Chondrocyte (in vitro differentiated cells): ENCODE data around the gene CFTR. TPM values are rescaled to one million over a fixed set of nuclear protein-coding genes. Genes with fewer than 3 reads are reported as not detected.
"Not testable (repeated sequence)": the region's sequence is repeated elsewhere in the genome, so short reads cannot be mapped to it uniquely, and the experiment has no call there.

Experiments
- DNase-seq: peaks from one replicate; pipeline ENCODE4 v3.0.0; 2021; ENCODE audit warnings: mixed read lengths, low spot score
- H3K27ac Mint-ChIP-seq: one replicate; pipeline ENCODE4 v1.8.0; 2021; ENCODE audit warnings: mild to moderate bottlenecking, moderate library complexity, mixed read lengths; ENCODE audit not compliant: unreplicated experiment
- H3K27me3 Mint-ChIP-seq: 2 replicates; pipeline ENCODE4 v1.8.0; 2021; ENCODE audit warnings: low read depth, mixed read lengths
- H3K36me3 Mint-ChIP-seq: 2 replicates; pipeline ENCODE4 v1.8.0; 2021; ENCODE audit warnings: low read depth, mixed read lengths
- H3K4me1 Mint-ChIP-seq: 2 replicates; pipeline ENCODE4 v1.8.0; 2021; ENCODE audit warnings: low read depth, mild to moderate bottlenecking, mixed read lengths
- H3K4me3 Mint-ChIP-seq: one replicate; pipeline ENCODE4 v1.8.0; 2021; ENCODE audit warnings: mild to moderate bottlenecking, moderate library complexity, mixed read lengths; ENCODE audit not compliant: unreplicated experiment
- H3K9me3 Mint-ChIP-seq: 2 replicates; pipeline ENCODE4 v1.8.0; 2021; ENCODE audit warnings: low read depth, mixed read lengths
- total RNA-seq: library from RNA; stranded (reverse); gene quantifications from 3 replicates; pipeline ENCODE4 v1.2.1, GENCODE V29; 2021
- TF ChIP-seq, protein P1 (sequence below): fragments of 200-600 bp; sonication (generic); IDR thresholded peaks from 2 replicates; pipeline ENCODE4 v1.5.0; 2021; ENCODE audit warnings: antibody characterized with exemption, mild to moderate bottlenecking, moderate library complexity

The CFTR gene
- total RNA-seq, 1 donor from 2014 or later, result not detected

GRCh38 chr7:117493460-117493859 lies 13.6 kb downstream of the CFTR start:
- Mint-ChIP-seq H3K4me1 (no peaks in the 10 kb centered on the region), H3K4me3 (no peak overlapping the region), H3K9me3 (no peaks in the 10 kb centered on the region), H3K27ac (no peak overlapping the region), H3K36me3 (no peaks in the 10 kb centered on the region), H3K27me3 (peaks cover 10% of the 10 kb centered on the region)
- DNase-seq, result no peak
- TF ChIP-seq, protein P1, sequence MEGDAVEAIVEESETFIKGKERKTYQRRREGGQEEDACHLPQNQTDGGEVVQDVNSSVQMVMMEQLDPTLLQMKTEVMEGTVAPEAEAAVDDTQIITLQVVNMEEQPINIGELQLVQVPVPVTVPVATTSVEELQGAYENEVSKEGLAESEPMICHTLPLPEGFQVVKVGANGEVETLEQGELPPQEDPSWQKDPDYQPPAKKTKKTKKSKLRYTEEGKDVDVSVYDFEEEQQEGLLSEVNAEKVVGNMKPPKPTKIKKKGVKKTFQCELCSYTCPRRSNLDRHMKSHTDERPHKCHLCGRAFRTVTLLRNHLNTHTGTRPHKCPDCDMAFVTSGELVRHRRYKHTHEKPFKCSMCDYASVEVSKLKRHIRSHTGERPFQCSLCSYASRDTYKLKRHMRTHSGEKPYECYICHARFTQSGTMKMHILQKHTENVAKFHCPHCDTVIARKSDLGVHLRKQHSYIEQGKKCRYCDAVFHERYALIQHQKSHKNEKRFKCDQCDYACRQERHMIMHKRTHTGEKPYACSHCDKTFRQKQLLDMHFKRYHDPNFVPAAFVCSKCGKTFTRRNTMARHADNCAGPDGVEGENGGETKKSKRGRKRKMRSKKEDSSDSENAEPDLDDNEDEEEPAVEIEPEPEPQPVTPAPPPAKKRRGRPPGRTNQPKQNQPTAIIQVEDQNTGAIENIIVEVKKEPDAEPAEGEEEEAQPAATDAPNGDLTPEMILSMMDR, result no peak

DNA sequence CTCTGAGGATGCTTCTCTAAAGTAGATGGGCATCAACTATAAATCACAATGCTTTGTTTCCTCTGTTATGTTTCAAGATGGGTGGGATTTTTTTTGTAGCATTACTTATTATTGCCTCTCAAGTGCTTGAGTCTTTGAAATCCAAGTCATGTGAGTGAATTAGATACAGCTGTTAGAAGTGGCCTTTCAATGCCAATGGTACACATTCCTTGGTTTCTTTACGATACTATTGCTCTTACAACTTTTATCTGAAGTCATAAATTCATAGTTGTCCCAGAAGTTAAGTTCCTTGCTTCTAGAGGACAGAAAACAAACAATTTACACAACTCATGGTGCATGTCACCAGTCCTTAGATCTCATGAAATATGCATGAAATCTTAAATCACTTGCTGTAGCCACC lies 15.5 kb downstream of the CFTR start:
- DNase-seq, result no peak
- TF ChIP-seq, protein P1, result no peak
- Mint-ChIP-seq H3K9me3 (no peaks in the 10 kb centered on the region), H3K27ac (no peak overlapping the region), H3K4me3 (no peak overlapping the region), H3K36me3 (no peaks in the 10 kb centered on the region), H3K27me3 (peaks cover 12% of the 10 kb centered on the region), H3K4me1 (no peaks in the 10 kb centered on the region)

DNA sequence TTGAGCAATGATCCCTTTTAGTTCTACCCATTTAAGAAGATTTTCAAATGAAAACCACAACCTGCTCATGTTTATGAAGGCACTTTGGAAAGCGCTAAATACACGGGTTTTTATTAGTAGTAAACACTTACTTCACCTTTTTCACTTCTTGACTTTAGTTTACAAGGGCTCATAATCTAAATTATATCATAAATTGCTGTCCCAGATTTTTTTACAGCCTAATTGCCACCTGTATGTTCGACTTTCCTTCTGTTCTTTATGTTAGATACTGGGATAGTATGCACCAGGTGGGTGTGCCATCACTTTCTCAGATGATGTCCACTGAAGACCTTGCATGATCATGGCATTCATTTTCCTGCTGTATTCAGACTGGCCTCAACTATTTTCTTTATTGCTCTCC lies 22.5 kb downstream of the CFTR start:
- Mint-ChIP-seq H3K36me3 (no peaks in the 10 kb centered on the region), H3K27ac (no peak overlapping the region), H3K4me1 (no peaks in the 10 kb centered on the region), H3K9me3 (no peaks in the 10 kb centered on the region), H3K27me3 (peaks cover 14% of the 10 kb centered on the region), H3K4me3 (no peak overlapping the region)
- DNase-seq, result no peak
- TF ChIP-seq, protein P1, result no peak

GRCh38 chr7:117505238-117505637 lies 25.4 kb downstream of the CFTR start:
- Mint-ChIP-seq H3K36me3 (no peaks in the 10 kb centered on the region), H3K4me1 (no peaks in the 10 kb centered on the region), H3K9me3 (no peaks in the 10 kb centered on the region), H3K27ac (no peak overlapping the region), H3K27me3 (peaks cover 10% of the 10 kb centered on the region), H3K4me3 (no peak overlapping the region)
- TF ChIP-seq, protein P1, result no peak
- no peak for DNase-seq

DNA sequence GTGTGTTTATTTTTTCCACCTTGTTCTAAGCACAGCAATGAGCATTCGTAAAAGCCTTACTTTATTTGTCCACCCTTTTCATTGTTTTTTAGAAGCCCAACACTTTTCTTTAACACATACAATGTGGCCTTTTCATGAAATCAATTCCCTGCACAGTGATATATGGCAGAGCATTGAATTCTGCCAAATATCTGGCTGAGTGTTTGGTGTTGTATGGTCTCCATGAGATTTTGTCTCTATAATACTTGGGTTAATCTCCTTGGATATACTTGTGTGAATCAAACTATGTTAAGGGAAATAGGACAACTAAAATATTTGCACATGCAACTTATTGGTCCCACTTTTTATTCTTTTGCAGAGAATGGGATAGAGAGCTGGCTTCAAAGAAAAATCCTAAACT lies 28.9 kb downstream of the CFTR start:
- Mint-ChIP-seq H3K4me1 (no peaks in the 10 kb centered on the region), H3K27ac (no peak overlapping the region), H3K36me3 (no peaks in the 10 kb centered on the region), H3K9me3 (no peaks in the 10 kb centered on the region), H3K27me3 (peaks cover 4% of the 10 kb centered on the region), H3K4me3 (no peak overlapping the region)
- no peak for DNase-seq
- TF ChIP-seq, protein P1, result no peak

GRCh38 chr7:117517194-117517593 lies 37.4 kb downstream of the CFTR start:
- not testable (repeated sequence) for H3K27ac Mint-ChIP-seq, DNase-seq, H3K4me1 Mint-ChIP-seq, H3K36me3 Mint-ChIP-seq, H3K9me3 Mint-ChIP-seq, H3K27me3 Mint-ChIP-seq, H3K4me3 Mint-ChIP-seq
